GM12878 (cell line): ENCODE data around the gene SLC2A2. TPM values are rescaled to one million over a fixed set of nuclear protein-coding genes. Genes with fewer than 3 reads are reported as not detected.

ENCODE experiments used
- ATAC-seq: fragments of 200-7000 bp; cut with Tn5 transposase; 3 replicates; pipeline ENCODE4 v1.9.1; 2020; ENCODE audit warnings: mild to moderate bottlenecking, moderate library complexity
- BruUV-seq: library from RNA; stranded (reverse); fragments of 400-500 nt; replicated peaks from 2 replicates; lab custom pipeline; 2021; lab: Mats Ljungman, UMichigan
- CTCF ChIA-PET: fragments of 300-600 bp; sonication (Branson Sonifier 250); formaldehyde crosslinking; extraction: SDS; loops from one replicate; lab custom pipeline; 2021; ENCODE audit warnings: inconsistent platforms; lab: Yijun Ruan, JAX
- POLR2A ChIA-PET: fragments of 350-600 bp; formaldehyde crosslinking; extraction: SDS; loops from one replicate; lab custom pipeline; 2021; ENCODE audit warnings: inconsistent platforms; lab: Charles Lee
- RAD21 ChIA-PET: fragments of 300-600 bp; sonication (Branson Sonifier 250); formaldehyde crosslinking; loops from one replicate; lab custom pipeline; 2023; ENCODE audit warnings: antibody characterized with exemption; ENCODE audit not compliant: unreplicated experiment; lab: Charles Lee
- SMC1A ChIA-PET: fragments of 300-600 bp; sonication (Branson Sonifier 250); formaldehyde crosslinking; loops from one replicate; lab custom pipeline; 2023; ENCODE audit not compliant: unreplicated experiment, uncharacterized antibody; lab: Charles Lee
- DNase-seq: peaks from one replicate; pipeline ENCODE4 v3.0.0-alpha.2; 2011; ENCODE audit warnings: low read depth, low spot score
- FAIRE-seq: peaks from 3 replicates; lab custom pipeline; 2011; peaks lifted over from hg19 to GRCh38; lab: Jason Lieb, UNC
- H2AFZ ChIP-seq: 2 replicates; pipeline ENCODE4 v1.6.0; 2011; ENCODE audit warnings: low read depth, low read length, control low read depth; ENCODE audit not compliant: control insufficient read depth
- H3K27ac ChIP-seq: 2 replicates; pipeline ENCODE4 v1.5.1; 2011; ENCODE audit warnings: control low read depth; ENCODE audit not compliant: control insufficient read depth, insufficient read depth
- H3K27me3 ChIP-seq, 2 experiments: replicated peaks in 1 of 2; 2 replicates each; pipeline versions ENCODE4 v1.6.0 to v1.6.1; 2011; ENCODE audit warnings: low read length in 1 of 2; ENCODE audit not compliant: control insufficient read depth in 2 of 2, insufficient read depth in 2 of 2
- H3K36me3 ChIP-seq, 2 experiments: 2 replicates each; pipeline ENCODE4 v1.5.1; 2011; ENCODE audit warnings: low read length in 1 of 2; ENCODE audit not compliant: control insufficient read depth in 2 of 2, insufficient read depth in 2 of 2
- H3K4me1 ChIP-seq: 2 replicates; pipeline ENCODE4 v1.6.1; 2011; ENCODE audit warnings: mild to moderate bottlenecking, low read length, moderate library complexity, mixed read lengths; ENCODE audit not compliant: control insufficient read depth, insufficient read depth
- H3K4me2 ChIP-seq: 2 replicates; pipeline ENCODE4 v1.6.0; 2011; ENCODE audit warnings: control low read depth; ENCODE audit not compliant: control insufficient read depth, insufficient read depth
- H3K4me3 ChIP-seq: fragments of 200-600 bp; sonication (generic); 2 replicates; pipeline ENCODE4 v1.5.1; 2016
- H3K79me2 ChIP-seq: 2 replicates; pipeline ENCODE4 v1.6.0; 2011; ENCODE audit warnings: low read length; ENCODE audit not compliant: control insufficient read depth, insufficient read depth
- H3K9ac ChIP-seq: 2 replicates; pipeline ENCODE4 v1.8.0; 2011; ENCODE audit warnings: low read length, control low read depth, mixed read lengths; ENCODE audit not compliant: control insufficient read depth, insufficient read depth
- H3K9me3 ChIP-seq: replicated peaks from 3 replicates; pipeline ENCODE4 v1.5.1; 2011; ENCODE audit warnings: mild to moderate bottlenecking, low read length; ENCODE audit not compliant: control insufficient read depth, insufficient read depth
- H4K20me1 ChIP-seq: 2 replicates; pipeline ENCODE4 v1.6.0; 2011; ENCODE audit not compliant: control insufficient read depth, insufficient read depth
- KAT2A ChIP-seq: conservative IDR thresholded peaks from 2 replicates; pipeline ENCODE4 v1.6.1; 2011; ENCODE audit warnings: low read depth, low read length; ENCODE audit not compliant: control insufficient read depth
- PKNOX1 ChIP-seq: fragments of 450-650 bp; IDR thresholded peaks from 2 replicates; pipeline ENCODE4 v1.6.1; 2016; ENCODE audit warnings: mild to moderate bottlenecking
- SUPT20H ChIP-seq: IDR thresholded peaks from 2 replicates; pipeline ENCODE4 v1.6.1; 2011; ENCODE audit warnings: low read depth, mild to moderate bottlenecking, low read length, moderate library complexity, borderline replicate concordance; ENCODE audit not compliant: control insufficient read depth
- ZNF384 ChIP-seq: IDR thresholded peaks from 2 replicates; pipeline ENCODE4 v1.6.1; 2012; ENCODE audit warnings: low read depth, mild to moderate bottlenecking, low read length, improper control_type of control experiment, borderline replicate concordance
- WGBS: methylation state at CpG from one replicate; pipeline ENCODE4 v1.1.6; 2016; ENCODE audit warnings: low lambda C conversion rate; ENCODE audit not compliant: insufficient replicate concordance, insufficient coverage; ENCODE audit errors: missing lambda C conversion rate; 5-methylcytosine and 5-hydroxymethylcytosine counted together
- in situ Hi-C: fragments of 300-500 bp; cut with MboI; formaldehyde crosslinking; loops from 9 replicates; pipeline ENCODE4 v1.14.3; 2018; ENCODE audit warnings: mixed read lengths
- intact Hi-C: fragments of 100-400 bp; cut with micrococcal nuclease; formaldehyde crosslinking; loops from one replicate; pipeline ENCODE4 v1.14.2; 2022; ENCODE audit not compliant: unreplicated experiment
- polyA plus RNA-seq, 11 experiments: library from polyadenylated mRNA; depleted of rRNA in 4 of 11; unstranded in 6 of 11; stranded (reverse) in 5 of 11; fragments of >200 nt; fragmentation: Nextera tagmentation in 4 of 11; fragmentation: Illumina TruSeq in 1 of 11; extraction: Ambion mirVana in 4 of 11; extraction: Trizol in 1 of 11; gene quantifications; 1 replicate in 1 of 11; 2 replicates in 10 of 11; pipeline versions ENCODE4 v1.2.1 to v1.2.3, GENCODE V29; 2011 to 2016; ENCODE audit warnings: inconsistent platforms in 2 of 11, missing spikeins in 2 of 11, low read depth in 1 of 11
- total RNA-seq, 4 experiments: library from RNA; depleted of rRNA in 3 of 4; stranded (reverse); fragments of >200 nt in 3 of 4; fragmentation: Illumina TruSeq in 1 of 4; extraction: Trizol in 1 of 4; gene quantifications; 2 replicates each; pipeline versions ENCODE4 v1.2.1 to v1.2.3, GENCODE V29; 2013 to 2021
- TF ChIP-seq, protein P1 (sequence below): fragments of 450-650 bp; IDR thresholded peaks from 2 replicates; pipeline ENCODE4 v1.6.1; 2017; ENCODE audit warnings: mild to moderate bottlenecking, moderate library complexity
- TF ChIP-seq, protein P2 (sequence below): IDR thresholded peaks from 2 replicates; pipeline ENCODE4 v1.6.1; 2011; ENCODE audit warnings: mild to moderate bottlenecking, low read depth, low read length, moderate library complexity; ENCODE audit not compliant: insufficient replicate concordance

SLC2A2 gene
- total and polyA plus RNA-seq, 10 of the 15 experiments (the other 5 are each of a cell fraction or from before 2014, with no cell fraction given), result 0.04 to 0.10 (median 0.04) TPM; not detected in 7

- Histone ChIP-seq H4K20me1 (no peaks in the 10 kb centered on the region), H3K27me3 (no peaks in the 10 kb centered on the region), H3K79me2 (no peaks in the 10 kb centered on the region), H2AFZ (no peak overlapping the region), H3K4me3 (no peak overlapping the region), H3K27ac (no peak overlapping the region), H3K9me3 (no peaks in the 10 kb centered on the region), H3K4me1 (no peaks in the 10 kb centered on the region), H3K4me2 (no peak overlapping the region), H3K9ac (no peak overlapping the region), H3K36me3 (peaks cover 0 to 19% of the 10 kb centered on the region in 2 experiments; a peak in 3 of 4 replicates)
- in situ Hi-C loops, result no loop called here
- TF ChIP-seq KAT2A (no peak), SUPT20H (no peak), PKNOX1 (no peak), ZNF384 (no peak)
- TF ChIP-seq, protein P1, sequence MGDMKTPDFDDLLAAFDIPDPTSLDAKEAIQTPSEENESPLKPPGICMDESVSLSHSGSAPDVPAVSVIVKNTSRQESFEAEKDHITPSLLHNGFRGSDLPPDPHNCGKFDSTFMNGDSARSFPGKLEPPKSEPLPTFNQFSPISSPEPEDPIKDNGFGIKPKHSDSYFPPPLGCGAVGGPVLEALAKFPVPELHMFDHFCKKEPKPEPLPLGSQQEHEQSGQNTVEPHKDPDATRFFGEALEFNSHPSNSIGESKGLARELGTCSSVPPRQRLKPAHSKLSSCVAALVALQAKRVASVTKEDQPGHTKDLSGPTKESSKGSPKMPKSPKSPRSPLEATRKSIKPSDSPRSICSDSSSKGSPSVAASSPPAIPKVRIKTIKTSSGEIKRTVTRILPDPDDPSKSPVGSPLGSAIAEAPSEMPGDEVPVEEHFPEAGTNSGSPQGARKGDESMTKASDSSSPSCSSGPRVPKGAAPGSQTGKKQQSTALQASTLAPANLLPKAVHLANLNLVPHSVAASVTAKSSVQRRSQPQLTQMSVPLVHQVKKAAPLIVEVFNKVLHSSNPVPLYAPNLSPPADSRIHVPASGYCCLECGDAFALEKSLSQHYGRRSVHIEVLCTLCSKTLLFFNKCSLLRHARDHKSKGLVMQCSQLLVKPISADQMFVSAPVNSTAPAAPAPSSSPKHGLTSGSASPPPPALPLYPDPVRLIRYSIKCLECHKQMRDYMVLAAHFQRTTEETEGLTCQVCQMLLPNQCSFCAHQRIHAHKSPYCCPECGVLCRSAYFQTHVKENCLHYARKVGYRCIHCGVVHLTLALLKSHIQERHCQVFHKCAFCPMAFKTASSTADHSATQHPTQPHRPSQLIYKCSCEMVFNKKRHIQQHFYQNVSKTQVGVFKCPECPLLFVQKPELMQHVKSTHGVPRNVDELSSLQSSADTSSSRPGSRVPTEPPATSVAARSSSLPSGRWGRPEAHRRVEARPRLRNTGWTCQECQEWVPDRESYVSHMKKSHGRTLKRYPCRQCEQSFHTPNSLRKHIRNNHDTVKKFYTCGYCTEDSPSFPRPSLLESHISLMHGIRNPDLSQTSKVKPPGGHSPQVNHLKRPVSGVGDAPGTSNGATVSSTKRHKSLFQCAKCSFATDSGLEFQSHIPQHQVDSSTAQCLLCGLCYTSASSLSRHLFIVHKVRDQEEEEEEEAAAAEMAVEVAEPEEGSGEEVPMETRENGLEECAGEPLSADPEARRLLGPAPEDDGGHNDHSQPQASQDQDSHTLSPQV, result no peak
- TF ChIP-seq, protein P2, sequence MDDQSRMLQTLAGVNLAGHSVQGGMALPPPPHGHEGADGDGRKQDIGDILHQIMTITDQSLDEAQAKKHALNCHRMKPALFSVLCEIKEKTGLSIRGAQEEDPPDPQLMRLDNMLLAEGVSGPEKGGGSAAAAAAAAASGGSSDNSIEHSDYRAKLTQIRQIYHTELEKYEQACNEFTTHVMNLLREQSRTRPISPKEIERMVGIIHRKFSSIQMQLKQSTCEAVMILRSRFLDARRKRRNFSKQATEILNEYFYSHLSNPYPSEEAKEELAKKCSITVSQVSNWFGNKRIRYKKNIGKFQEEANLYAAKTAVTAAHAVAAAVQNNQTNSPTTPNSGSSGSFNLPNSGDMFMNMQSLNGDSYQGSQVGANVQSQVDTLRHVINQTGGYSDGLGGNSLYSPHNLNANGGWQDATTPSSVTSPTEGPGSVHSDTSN, result no peak
- DNase-seq, result no peak
- no peak for ATAC-seq
- POLR2A ChIA-PET, result no interaction called here
- RAD21 ChIA-PET, result no interaction called here
- WGBS, result 58% methylated on average over 3 of the region's 3 CpGs
- no TSS peak for BruUV-seq
- intact Hi-C loops, result no loop called here
- no peak for FAIRE-seq
- SMC1A ChIA-PET, result interaction anchor here (1.1 kb wide), 1 partner anchor 103 kb away, joined by 3 read pairs; no protein-coding TSS in a partner anchor
- CTCF ChIA-PET, result interaction anchor here (2.3 kb wide), 1 partner anchor 10 kb away, joined by 7 read pairs; no protein-coding TSS in a partner anchor
Measured at GRCh38 chr3:171059978-171060377, 33.5 kb upstream of the SLC2A2 start.
